ENCODE measurements around the gene ENG.
"Not testable (repeated sequence)": the region's sequence is repeated elsewhere in the genome, so short reads cannot be mapped to it uniquely, and the experiment has no call there.

The ENG gene

DNA sequence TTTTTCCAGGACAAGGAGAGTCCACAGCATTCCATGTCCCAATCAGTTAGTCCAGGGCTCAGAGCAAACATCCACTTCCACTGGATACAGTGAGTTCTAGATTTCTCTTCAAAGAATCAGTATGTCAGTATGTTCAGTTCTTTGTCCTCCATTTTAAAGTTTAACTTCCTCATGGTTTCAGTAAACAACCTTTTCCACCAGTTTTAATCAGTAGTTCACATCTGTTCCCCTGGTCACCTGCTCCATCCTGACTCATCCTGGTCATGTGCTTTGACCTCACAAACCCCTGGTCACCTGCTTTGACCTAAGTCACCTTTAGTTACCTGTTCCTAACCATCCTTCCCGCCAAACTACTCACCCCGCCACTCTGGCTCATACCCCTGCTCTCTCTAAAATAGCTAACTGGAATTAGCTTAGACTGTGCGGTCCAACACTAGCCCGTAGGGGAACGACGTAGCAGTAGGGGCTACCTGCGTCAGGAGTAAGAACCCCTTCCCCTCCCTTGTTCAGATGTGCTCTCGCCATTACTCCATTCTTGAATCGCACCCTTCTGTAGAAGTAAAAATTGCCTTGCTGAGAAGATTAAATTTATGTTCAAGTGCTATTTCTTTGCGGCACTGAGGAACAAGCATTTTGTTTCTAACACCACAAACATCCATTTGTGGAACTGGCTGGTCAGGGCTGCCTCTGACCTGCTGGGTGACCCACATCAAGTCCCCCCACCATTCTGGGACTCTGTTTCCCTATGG lies 5.5 kb downstream of the ENG start:
- H3K4me1 ChIP-seq (ENCODE audit: insufficient read depth, low read length), result peaks cover 11% of the 10 kb centered on the region
- H3K36me3 ChIP-seq (ENCODE audit: insufficient read depth, low read length), result no peaks in the 10 kb centered on the region
- H3K9ac ChIP-seq (ENCODE audit: low read depth, low read length), result no peak overlapping the region
- H3K9me3 ChIP-seq (ENCODE audit: control insufficient read depth, insufficient read depth, low read length), result peaks cover 9% of the 10 kb centered on the region; the same call in 1 of the 2 replicates

- Histone ChIP-seq H3K36me3 (ENCODE audit: insufficient read depth, low read length) (no peaks in the 10 kb centered on the region), H3K4me1 (ENCODE audit: insufficient read depth, low read length) (peaks cover 4% of the 10 kb centered on the region; the same call in 1 of the 2 replicates), H3K9ac (ENCODE audit: low read depth, low read length) (no peak overlapping the region)
Observed at GRCh38 chr9:127847833-127848755, 6.4 kb downstream of the ENG start.

DNA sequence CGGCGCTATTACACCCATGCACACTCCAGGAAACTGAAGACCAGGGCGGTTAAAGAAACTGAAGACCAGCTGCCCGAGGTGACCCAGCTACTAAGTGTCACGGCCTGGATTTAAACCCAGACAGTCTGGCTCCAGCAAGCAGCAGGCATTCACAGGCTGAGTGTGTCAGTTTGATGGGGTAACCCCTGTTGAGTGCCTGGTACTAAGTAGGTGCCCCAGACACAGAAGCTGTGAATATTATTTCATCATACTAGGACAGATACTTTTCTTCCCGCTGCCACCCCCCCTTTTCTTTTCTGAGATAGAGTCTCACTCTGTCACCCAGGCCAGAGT lies 7.3 kb downstream of the ENG start:
- H3K4me1 ChIP-seq (ENCODE audit: insufficient read depth, low read length), result peaks cover 4% of the 10 kb centered on the region; the same call in 1 of the 2 replicates
- H3K9ac ChIP-seq (ENCODE audit: low read depth, low read length), result no peak overlapping the region
- peaks cover 9% of the 10 kb centered on the region; the same call in 1 of the 2 replicates for H3K9me3 ChIP-seq (ENCODE audit: control insufficient read depth, insufficient read depth, low read length)
- no peaks in the 10 kb centered on the region for H3K36me3 ChIP-seq (ENCODE audit: insufficient read depth, low read length)

More at GRCh38 chr9:127847833-127848755, 6.4 kb downstream of the ENG start:
- peaks cover 9% of the 10 kb centered on the region; the same call in 1 of the 2 replicates for H3K9me3 ChIP-seq (ENCODE audit: control insufficient read depth, insufficient read depth, low read length)

DNA sequence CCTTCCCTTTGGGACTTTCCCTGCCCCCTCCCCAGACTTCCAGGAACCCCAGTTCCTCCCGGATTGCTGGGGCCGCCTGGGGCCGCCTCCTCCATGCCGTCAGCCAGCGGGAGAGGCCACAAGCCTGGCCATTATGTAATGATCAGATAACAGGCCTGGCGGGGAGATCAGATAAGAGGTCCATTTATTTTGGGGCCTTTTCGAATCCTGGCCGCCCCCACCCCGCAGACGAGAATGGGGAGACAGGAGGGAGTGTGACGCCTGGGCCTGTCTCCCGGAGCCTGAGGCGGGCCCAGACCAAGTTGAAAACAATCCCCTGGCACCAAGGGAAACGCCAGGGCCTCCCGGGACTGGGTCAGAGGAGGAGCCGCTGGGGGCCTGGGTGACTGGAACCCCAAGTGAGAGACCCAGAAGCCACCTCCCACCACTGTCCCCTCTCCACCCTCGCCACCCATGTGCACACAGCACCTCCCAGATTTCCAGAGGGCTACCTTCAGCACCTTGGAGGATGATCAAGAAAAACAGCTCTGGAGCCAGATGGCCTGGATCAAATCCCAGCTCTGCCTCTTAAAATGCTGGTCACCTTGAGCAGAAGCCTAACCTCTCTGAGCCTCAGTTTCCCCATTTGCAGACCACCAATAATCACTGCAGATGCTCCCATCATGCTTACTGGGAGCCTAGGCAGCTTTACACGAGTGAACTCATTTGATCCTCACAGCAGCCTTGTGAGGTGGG lies 7.8 kb downstream of the ENG start:
- H3K36me3 ChIP-seq (ENCODE audit: insufficient read depth, low read length), result no peaks in the 10 kb centered on the region
- H3K4me1 ChIP-seq (ENCODE audit: insufficient read depth, low read length), result peaks cover 4% of the 10 kb centered on the region; the same call in 1 of the 2 replicates
- H3K9me3 ChIP-seq (ENCODE audit: control insufficient read depth, insufficient read depth, low read length), result peaks cover 9% of the 10 kb centered on the region; the same call in 1 of the 2 replicates
- H3K9ac ChIP-seq (ENCODE audit: low read depth, low read length), result no peak overlapping the region

DNA sequence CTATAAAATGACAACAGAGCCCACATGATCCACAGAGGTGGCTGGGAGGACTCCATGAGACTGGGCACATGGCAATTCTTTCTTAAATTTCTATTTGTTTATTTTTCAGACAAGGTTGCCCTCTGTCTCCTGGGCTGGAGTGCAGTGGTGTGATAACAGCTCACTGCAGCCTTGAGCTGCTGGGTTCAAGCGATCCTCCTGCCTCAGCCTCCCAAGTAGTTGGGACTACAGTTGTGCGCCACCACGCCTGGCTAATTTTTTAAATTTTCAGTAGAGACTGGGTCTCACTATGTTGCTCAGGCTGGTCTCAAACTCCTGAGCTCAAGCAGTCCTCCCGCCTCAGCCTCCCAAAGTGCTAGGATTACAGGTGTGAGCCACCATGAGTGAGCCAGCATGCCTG lies 8.8 kb downstream of the ENG start:
- not testable (repeated sequence) for H3K9me3 ChIP-seq (ENCODE audit: control insufficient read depth, insufficient read depth, low read length); H3K36me3 ChIP-seq (ENCODE audit: insufficient read depth, low read length); H3K9ac ChIP-seq (ENCODE audit: low read depth, low read length); H3K4me1 ChIP-seq (ENCODE audit: insufficient read depth, low read length)

DNA sequence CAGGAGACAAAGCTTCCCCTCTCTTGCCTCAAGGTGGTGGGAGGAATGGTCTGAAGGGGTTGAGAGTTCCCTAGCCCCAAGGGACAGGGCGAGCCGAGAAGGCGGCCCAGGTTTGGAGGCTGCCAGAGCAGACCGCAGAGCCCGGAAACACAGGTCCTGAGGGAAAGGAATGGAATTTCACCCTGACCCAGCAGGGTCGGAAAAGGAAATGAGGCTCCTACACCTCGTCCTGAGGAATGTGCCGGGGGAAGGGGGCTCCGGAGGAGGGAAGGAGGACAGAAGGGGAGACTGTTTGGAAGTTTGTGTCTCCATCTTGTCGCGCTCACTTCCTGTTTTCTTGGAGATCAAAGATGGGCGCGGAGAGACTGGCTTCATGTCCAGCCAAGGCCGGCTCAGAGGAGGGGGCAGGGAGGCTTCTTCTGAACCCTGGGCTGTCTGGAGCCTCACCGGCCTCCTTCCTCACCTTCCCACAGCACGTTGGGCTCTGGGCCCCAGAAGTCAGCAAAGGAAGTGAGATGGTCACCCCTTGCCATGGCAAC lies 9.6 kb downstream of the ENG start:
- Histone ChIP-seq H3K36me3 (ENCODE audit: insufficient read depth, low read length) (no peaks in the 10 kb centered on the region), H3K4me1 (ENCODE audit: insufficient read depth, low read length) (peaks cover 4% of the 10 kb centered on the region; the same call in 1 of the 2 replicates), H3K9ac (ENCODE audit: low read depth, low read length) (no peak overlapping the region), H3K9me3 (ENCODE audit: control insufficient read depth, insufficient read depth, low read length) (peaks cover 8% of the 10 kb centered on the region; the same call in 1 of the 2 replicates)

- H3K36me3 ChIP-seq (ENCODE audit: insufficient read depth, low read length), result no peaks in the 10 kb centered on the region
- H3K4me1 ChIP-seq (ENCODE audit: insufficient read depth, low read length), result peaks cover 7% of the 10 kb centered on the region; the same call in 1 of the 2 replicates
- no peak overlapping the region for H3K9ac ChIP-seq (ENCODE audit: low read depth, low read length)
- H3K9me3 ChIP-seq (ENCODE audit: control insufficient read depth, insufficient read depth, low read length), result no peaks in the 10 kb centered on the region
Observed at GRCh38 chr9:127841087-127841835, 13.2 kb downstream of the ENG start.

GRCh38 chr9:127838375-127839078 lies 15.9 kb downstream of the ENG start:
- no peak overlapping the region for H3K9ac ChIP-seq (ENCODE audit: low read depth, low read length)
- H3K9me3 ChIP-seq (ENCODE audit: control insufficient read depth, insufficient read depth, low read length), result no peaks in the 10 kb centered on the region
- H3K36me3 ChIP-seq (ENCODE audit: insufficient read depth, low read length), result no peaks in the 10 kb centered on the region
- peaks cover 3% of the 10 kb centered on the region; the same call in 1 of the 2 replicates for H3K4me1 ChIP-seq (ENCODE audit: insufficient read depth, low read length)

- Histone ChIP-seq H3K4me1 (ENCODE audit: insufficient read depth, low read length) (peaks cover 3% of the 10 kb centered on the region; the same call in 1 of the 2 replicates), H3K9me3 (ENCODE audit: control insufficient read depth, insufficient read depth, low read length) (no peaks in the 10 kb centered on the region), H3K36me3 (ENCODE audit: insufficient read depth, low read length) (no peaks in the 10 kb centered on the region), H3K9ac (ENCODE audit: low read depth, low read length) (no peak overlapping the region)
Observed at GRCh38 chr9:127837346-127837745, 17.1 kb downstream of the ENG start.

GRCh38 chr9:127836561-127836960 lies 17.9 kb downstream of the ENG start:
- H3K9me3 ChIP-seq (ENCODE audit: control insufficient read depth, insufficient read depth, low read length); H3K4me1 ChIP-seq (ENCODE audit: insufficient read depth, low read length); H3K9ac ChIP-seq (ENCODE audit: low read depth, low read length); H3K36me3 ChIP-seq (ENCODE audit: insufficient read depth, low read length): not testable (repeated sequence)

DNA sequence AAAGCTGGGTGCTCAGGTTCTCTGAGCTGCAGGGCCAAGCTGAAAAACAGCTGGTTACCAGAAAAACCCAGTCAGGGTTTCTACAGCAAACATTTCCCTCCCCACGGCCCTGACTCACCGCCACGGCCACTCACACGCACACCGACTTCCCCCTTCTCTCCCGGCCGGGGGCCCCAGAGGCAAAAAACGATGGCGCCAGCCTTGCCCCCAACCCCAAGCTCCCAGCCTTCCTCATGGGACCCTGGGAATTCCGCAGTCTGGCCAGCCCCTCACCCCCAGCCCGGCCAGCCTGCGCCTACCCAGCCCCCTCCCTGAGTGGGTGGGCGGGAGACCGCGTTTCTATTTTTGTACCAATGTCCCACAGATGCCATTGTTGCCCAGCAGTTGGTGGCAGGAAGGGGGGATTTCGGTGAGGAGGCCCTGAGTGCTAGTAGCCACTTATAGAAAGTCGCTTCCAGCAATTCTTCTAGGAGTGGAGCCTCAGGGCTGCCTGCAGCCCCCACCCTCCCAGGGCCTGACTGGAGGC lies 18.4 kb downstream of the ENG start:
- H3K4me1 ChIP-seq (ENCODE audit: insufficient read depth, low read length), result peaks cover 3% of the 10 kb centered on the region; the same call in 1 of the 2 replicates
- no peak overlapping the region for H3K9ac ChIP-seq (ENCODE audit: low read depth, low read length)
- no peaks in the 10 kb centered on the region for H3K36me3 ChIP-seq (ENCODE audit: insufficient read depth, low read length)
- no peaks in the 10 kb centered on the region for H3K9me3 ChIP-seq (ENCODE audit: control insufficient read depth, insufficient read depth, low read length)

- H3K4me1 ChIP-seq (ENCODE audit: insufficient read depth, low read length), result peaks cover 8% of the 10 kb centered on the region
- no peak overlapping the region for H3K9ac ChIP-seq (ENCODE audit: low read depth, low read length)
- H3K36me3 ChIP-seq (ENCODE audit: insufficient read depth, low read length), result no peaks in the 10 kb centered on the region
- no peaks in the 10 kb centered on the region for H3K9me3 ChIP-seq (ENCODE audit: control insufficient read depth, insufficient read depth, low read length)
Observed at GRCh38 chr9:127833555-127833954, 20.9 kb downstream of the ENG start.

DNA sequence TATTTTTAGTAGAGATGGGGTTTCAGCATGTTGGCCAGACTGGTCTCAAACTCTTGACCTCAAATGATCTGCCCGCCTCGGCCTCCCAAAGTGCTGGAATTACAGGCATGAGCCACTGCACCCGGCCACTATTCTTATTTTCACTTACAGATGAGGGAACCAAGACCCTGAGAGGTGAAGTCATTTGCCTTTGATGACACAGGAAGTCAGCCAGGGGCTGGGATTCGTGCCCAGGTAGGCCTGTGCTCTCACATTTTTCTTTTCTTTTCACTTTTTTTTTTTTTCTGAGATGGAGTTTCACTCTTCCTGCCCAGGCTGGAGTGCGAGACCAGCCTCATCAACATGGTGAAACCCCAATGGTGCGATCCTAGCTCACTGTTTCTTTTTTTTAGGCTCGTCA lies 22.2 kb downstream of the ENG start:
- H3K36me3 ChIP-seq (ENCODE audit: insufficient read depth, low read length), result no peaks in the 10 kb centered on the region
- H3K4me1 ChIP-seq (ENCODE audit: insufficient read depth, low read length), result peaks cover 10% of the 10 kb centered on the region
- H3K9me3 ChIP-seq (ENCODE audit: control insufficient read depth, insufficient read depth, low read length), result no peaks in the 10 kb centered on the region

More for the DNA sequence above, 22.2 kb downstream of the ENG start:
- no peak overlapping the region for H3K9ac ChIP-seq (ENCODE audit: low read depth, low read length)
